HG03521 (cell line): ENCODE results near the gene APLP1.
"Not testable (repeated sequence)": the region's sequence is repeated elsewhere in the genome, so short reads cannot be mapped to it uniquely, and the experiment has no call there.

Experiments used
- ATAC-seq: cut with Tn5 transposase; IDR thresholded peaks from one replicate; pipeline ENCODE4 v1.9.1; 2021; ENCODE audit warnings: mild to moderate bottlenecking, moderate library complexity; ENCODE audit not compliant: unreplicated experiment

The APLP1 gene

GRCh38 chr19:35852029-35852780 is 16.2 kb upstream of the APLP1 start, which contains the start of gene NPHS1:
TSS of gene NPHS1 (minus strand) at chr19:35852504. CDS start at chr19:35851837, 667 bp downstream.
- no peak for ATAC-seq

GRCh38 chr19:35853038-35853756 is 15.2 kb upstream of the APLP1 start:
- ATAC-seq: no peak

DNA sequence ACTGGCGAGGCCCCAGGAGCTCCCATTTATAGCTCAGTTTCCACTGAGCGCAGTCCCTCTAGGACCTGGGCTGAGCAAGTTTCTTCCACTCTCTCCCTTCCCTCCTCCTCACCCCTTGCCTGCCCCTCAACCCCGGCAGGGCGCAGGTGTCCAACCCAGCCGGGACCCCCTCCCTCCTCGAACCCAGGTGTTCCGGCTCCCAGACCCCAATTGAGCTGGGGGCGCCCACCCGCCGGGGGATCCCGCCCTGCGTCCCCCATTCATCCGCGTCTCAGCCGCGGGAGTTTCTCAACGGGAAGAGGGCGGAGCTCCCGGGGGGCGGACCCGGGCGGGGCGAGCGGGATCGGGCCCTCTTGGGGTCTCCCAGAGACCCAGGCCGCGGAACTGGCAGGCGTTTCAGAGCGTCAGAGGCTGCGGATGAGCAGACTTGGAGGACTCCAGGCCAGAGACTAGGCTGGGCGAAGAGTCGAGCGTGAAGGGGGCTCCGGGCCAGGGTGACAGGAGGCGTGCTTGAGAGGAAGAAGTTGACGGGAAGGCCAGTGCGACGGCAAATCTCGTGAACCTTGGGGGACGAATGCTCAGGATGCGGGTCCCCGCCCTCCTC is 11.7 kb upstream of the APLP1 start, which contains the start of gene KIRREL2:
TSS of gene KIRREL2 (plus strand) at position 366 of the 604 bp plus-strand sequence. CDS start at position 575, 209 bp downstream.
- no peak for ATAC-seq

DNA sequence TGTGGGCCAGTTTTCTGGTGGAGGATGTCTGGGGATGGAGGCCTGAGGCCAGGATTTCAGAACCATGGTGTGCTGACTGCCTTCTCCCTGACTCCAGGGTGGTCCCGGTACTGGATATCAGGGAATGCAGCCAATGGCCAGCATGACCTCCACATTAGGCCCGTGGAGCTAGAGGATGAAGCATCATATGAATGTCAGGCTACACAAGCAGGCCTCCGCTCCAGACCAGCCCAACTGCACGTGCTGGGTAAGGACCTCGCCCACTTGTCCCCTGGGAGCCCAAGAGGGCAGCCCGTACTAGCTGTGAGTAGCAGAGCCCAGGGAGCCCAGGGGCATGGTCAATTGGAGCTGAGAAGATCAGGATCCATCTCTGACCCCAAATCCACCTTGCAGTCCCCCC is 10.1 kb upstream of the APLP1 start:
- no peak for ATAC-seq

DNA sequence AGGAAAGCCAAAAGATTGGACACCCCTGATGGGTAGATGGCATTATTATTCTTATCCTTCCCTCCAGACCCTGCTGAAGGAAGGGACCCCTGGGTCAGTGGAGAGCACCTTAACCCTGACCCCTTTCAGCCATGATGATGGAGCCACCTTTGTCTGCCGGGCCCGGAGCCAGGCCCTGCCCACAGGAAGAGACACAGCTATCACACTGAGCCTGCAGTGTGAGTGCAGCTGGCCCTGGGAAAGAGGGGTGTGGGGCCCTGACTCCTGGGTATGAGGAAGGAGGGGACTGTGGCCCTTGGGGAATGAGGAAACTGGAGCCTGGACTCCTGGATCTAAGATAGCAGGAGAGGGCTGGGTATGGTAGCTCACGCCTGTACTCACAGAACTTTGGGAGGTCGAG is 9.0 kb upstream of the APLP1 start:
- no peak for ATAC-seq

DNA sequence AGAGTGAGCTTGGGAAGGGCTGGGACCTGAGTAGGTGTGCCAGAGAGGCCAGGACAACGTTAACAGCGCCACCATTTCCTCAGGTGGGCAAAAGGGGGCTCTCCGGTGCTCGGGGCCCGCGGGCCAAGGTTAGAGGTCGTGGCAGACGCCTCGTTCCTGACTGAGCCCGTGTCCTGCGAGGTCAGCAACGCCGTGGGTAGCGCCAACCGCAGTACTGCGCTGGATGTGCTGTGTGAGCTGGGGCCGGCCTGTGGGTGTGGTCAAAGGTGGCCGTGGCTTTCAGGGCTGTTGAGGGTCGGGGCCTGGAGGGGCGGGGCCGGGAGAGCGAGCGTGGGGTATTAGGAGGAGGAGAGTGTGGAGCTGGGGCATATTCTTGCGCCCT is 7.9 kb upstream of the APLP1 start:
- no peak for ATAC-seq

GRCh38 chr19:35860818-35861639 is 7.3 kb upstream of the APLP1 start:
- ATAC-seq: no peak

DNA sequence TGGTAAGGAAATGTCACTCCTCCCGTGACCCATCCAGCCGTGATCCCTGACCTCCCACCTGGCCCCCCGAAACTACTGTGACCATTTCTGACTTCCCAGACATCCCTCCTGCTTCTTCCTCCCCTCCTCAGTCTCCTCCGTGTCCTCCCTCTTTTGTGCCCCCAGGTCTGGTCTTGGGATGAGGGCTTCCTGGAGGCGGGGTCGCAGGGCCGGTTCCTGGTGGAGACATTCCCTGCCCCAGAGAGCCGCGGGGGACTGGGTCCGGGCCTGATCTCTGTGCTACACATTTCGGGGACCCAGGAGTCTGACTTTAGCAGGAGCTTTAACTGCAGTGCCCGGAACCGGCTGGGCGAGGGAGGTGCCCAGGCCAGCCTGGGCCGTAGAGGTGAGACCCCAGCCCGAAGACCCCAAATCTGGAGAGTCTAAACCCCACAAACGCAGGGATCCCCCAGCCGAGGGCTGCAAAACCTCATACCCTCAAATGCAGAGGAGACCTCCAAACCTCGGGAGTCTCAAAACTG is 6.7 kb upstream of the APLP1 start:
- ATAC-seq: no peak

GRCh38 chr19:35862528-35862927 is 5.8 kb upstream of the APLP1 start:
- ATAC-seq: no peak

GRCh38 chr19:35863018-35863417 is 5.4 kb upstream of the APLP1 start:
- no peak for ATAC-seq

- no peak for ATAC-seq
Measured at GRCh38 chr19:35868823-35869326, 501 bp downstream of the APLP1 start.

DNA sequence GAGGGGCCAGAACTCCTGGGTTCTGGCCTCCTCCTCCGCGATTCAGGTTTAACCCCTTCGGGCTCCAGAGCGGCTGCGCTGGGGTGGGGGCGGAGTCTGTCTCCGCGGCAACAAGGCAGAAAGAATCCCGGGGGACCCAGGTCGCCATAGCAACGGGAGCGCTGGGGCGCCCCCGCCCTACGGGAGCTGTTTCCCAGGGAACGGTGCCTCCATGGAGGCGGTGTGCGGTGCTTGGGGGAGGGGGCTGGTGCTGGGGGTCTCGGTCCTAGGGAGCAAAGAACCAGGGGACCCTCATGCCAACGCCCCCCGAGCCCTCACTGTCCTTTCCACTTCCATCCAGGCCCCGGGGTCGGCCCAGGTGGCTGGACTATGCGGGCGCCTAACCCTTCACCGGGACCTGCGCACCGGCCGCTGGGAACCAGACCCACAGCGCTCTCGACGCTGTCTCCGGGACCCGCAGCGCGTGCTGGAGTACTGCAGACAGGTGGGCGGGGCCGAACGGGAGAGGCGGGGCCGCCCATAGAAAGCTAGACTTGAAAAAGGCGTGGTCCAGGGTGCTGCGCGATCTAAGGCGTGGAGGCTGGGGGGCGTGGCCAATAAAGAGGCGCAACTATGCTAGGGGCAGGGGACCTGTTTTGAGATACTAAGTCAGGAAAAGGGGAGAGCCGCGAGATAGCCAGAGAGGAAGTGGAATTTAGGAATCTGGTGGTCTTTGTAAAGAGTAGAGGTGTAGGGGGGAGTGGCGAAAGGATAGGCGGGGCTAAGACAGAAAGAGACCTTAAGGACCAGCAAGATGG is 1.2 kb downstream of the APLP1 start:
- ATAC-seq: peak; percentile 59

DNA sequence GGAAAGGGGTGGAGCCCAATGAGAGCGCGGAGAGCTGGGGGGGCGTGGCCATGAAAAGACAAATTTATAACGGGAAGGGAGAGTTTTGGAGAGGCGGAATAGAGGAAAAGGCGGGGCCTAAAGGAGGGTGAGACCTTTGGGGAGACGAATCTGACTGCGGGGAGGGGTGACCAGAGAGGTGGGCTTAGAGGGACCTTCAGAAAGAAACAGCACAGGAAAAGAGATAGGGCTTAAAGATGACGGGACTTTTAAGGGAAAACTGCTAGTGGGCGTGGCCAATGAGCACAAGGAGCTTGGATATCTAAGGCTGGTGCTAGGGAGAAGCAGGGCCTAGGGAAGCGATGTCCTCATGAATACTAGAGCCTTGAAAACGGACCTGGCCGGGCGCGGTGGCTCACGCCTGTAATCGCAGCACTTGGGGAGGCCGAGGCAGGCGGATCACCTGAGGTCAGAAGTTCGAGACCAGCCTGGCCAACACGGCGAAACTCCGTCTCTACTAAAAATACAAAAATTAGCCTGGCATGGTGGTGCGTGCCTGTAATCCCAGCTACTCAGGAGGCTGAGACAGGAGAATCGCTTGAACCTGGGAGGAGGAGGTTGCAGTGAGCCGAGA is 1.9 kb downstream of the APLP1 start:
- ATAC-seq: not testable (repeated sequence)

DNA sequence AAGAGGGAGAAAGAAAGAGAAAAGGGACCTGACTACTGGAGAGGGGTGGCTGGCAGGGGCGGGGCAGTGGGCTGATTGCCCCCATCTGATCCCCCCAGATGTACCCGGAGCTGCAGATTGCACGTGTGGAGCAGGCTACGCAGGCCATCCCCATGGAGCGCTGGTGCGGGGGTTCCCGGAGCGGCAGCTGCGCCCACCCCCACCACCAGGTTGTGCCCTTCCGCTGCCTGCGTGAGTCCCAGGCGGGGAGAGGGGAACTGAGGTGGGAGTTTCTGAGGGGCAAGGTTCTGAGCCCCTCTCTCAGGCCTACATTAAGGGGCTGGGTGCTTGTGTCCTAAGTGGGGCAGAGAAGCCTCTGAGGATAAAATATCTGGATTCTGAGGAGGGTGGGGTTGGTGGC is 2.4 kb downstream of the APLP1 start:
- ATAC-seq: no peak

- no peak for ATAC-seq
Measured at GRCh38 chr19:35871611-35872010, 3.2 kb downstream of the APLP1 start.

DNA sequence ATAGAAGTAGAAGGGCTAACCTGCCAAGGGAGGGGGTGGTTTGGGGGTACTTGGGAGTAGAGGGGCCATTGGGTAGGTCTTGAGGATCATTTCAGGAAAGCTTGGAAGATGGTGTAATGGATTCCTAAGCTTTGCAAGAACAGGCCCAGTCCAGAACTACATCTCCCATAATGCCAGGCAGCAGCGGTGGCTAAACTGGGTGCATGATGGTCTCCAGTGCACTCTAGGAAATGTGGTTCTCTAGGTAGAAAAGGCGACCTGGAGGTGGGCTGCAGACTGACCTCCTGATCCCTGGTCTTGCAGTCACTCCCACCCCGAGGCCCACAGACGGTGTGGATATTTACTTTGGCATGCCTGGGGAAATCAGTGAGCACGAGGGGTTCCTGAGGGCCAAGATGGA is 3.8 kb downstream of the APLP1 start:
- ATAC-seq: no peak

- ATAC-seq: no peak
Measured at GRCh38 chr19:35874392-35874930, 6.1 kb downstream of the APLP1 start.

DNA sequence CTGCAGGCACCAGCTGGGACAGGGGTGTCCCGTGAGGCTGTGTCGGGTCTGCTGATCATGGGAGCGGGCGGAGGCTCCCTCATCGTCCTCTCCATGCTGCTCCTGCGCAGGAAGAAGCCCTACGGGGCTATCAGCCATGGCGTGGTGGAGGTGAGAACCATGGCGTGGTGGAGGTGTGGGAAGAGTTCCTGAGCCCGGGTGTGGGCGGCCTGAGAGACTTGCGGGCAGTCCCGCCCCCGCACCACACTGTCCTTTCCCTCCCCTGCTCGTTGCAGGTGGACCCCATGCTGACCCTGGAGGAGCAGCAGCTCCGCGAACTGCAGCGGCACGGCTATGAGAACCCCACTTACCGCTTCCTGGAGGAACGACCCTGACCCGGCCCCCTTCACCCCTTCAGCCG is 10.7 kb downstream of the APLP1 start:
- ATAC-seq: no peak

DNA sequence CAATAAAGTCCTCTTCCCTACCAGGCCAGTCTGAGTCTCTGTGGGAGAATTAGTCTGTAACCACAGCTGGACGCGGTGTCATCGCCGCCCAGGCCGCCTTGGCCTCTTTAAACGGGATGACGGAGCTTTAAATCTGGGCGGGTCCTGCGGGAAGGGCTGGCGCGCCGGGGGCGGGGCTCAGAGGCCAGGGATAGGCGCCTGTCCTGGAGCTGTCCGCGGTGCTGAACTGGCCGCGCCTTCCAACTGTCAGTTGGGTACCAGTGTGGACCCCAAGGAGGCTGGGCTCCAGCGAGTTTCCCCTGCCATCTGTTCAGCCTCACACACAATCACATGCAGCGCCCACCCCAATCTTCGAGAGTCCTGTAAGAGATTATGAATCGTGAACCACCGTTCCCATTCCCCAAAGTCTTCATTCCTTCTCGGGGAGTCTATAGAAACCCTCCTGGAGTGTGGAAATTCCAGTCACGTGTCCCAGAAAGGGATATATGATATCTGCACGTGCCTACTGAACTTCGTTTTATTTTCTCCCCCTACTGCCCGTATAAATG is 11.5 kb downstream of the APLP1 start:
- ATAC-seq: no peak
